Measurements from ENCODE around the gene FBXO24.
A peak's percentile ranks its signal among the peaks of the same experiment; 100 is the strongest.
"Not testable (repeated sequence)": the region's sequence is repeated elsewhere in the genome, so short reads cannot be mapped to it uniquely, and the experiment has no call there.

Gene FBXO24, protein sequence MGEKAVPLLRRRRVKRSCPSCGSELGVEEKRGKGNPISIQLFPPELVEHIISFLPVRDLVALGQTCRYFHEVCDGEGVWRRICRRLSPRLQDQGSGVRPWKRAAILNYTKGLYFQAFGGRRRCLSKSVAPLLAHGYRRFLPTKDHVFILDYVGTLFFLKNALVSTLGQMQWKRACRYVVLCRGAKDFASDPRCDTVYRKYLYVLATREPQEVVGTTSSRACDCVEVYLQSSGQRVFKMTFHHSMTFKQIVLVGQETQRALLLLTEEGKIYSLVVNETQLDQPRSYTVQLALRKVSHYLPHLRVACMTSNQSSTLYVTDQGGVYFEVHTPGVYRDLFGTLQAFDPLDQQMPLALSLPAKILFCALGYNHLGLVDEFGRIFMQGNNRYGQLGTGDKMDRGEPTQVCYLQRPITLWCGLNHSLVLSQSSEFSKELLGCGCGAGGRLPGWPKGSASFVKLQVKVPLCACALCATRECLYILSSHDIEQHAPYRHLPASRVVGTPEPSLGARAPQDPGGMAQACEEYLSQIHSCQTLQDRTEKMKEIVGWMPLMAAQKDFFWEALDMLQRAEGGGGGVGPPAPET

GRCh38 chr7:100586266-100587025 is at the start of gene FBXO24:
Gene FBXO24 (plus strand): TSS chr7:100586328. CDS start chr7:100586626, 298 bp downstream.
- peak within 1 kb of the TSS; percentile 95 for H3K4me3 Mint-ChIP-seq
- H3K4me1 Mint-ChIP-seq (ENCODE audit: low read depth): peaks cover 20% of the 10 kb centered on the region
- H3K9me3 Mint-ChIP-seq: no peaks in the 10 kb centered on the region

GRCh38 chr7:100536695-100537094 is 49.4 kb upstream of the FBXO24 start:
- H3K4me3 Mint-ChIP-seq; H3K27me3 Mint-ChIP-seq (ENCODE audit: low read depth); H3K9me3 Mint-ChIP-seq; H3K36me3 Mint-ChIP-seq (ENCODE audit: low read depth); H3K27ac Mint-ChIP-seq: not testable (repeated sequence)
- H3K4me1 Mint-ChIP-seq (ENCODE audit: low read depth): peaks cover 24% of the 10 kb centered on the region

More at GRCh38 chr7:100586266-100587025, at the start of gene FBXO24:
- H3K27me3 Mint-ChIP-seq (ENCODE audit: low read depth): peaks cover 14% of the 10 kb centered on the region
- H3K36me3 Mint-ChIP-seq (ENCODE audit: low read depth): peaks cover 3% of the 10 kb centered on the region
- peak within 1 kb of the TSS; percentile 92 for H3K27ac Mint-ChIP-seq

DNA sequence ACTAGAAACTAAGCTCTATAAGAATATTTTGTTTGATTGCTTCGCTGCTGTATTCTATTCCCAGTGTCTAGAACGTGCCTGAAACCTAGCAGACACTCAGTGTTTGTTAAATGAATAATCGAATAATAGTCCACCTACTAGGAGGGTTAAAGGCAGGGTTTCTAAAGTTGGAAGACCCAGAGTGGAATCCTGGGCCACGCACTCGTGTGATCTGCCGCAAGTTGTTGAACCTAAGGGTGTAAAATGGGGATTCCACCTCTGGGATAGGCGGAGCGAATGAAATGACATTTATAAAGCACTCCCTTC is 47.8 kb upstream of the FBXO24 start:
- Mint-ChIP-seq H3K36me3 (ENCODE audit: low read depth) (peaks cover 6% of the 10 kb centered on the region), H3K4me1 (ENCODE audit: low read depth) (peaks cover 33% of the 10 kb centered on the region), H3K4me3 (peak overlapping the region; percentile 98), H3K27ac (peak overlapping the region; percentile 71), H3K9me3 (no peaks in the 10 kb centered on the region), H3K27me3 (ENCODE audit: low read depth) (no peaks in the 10 kb centered on the region)

DNA sequence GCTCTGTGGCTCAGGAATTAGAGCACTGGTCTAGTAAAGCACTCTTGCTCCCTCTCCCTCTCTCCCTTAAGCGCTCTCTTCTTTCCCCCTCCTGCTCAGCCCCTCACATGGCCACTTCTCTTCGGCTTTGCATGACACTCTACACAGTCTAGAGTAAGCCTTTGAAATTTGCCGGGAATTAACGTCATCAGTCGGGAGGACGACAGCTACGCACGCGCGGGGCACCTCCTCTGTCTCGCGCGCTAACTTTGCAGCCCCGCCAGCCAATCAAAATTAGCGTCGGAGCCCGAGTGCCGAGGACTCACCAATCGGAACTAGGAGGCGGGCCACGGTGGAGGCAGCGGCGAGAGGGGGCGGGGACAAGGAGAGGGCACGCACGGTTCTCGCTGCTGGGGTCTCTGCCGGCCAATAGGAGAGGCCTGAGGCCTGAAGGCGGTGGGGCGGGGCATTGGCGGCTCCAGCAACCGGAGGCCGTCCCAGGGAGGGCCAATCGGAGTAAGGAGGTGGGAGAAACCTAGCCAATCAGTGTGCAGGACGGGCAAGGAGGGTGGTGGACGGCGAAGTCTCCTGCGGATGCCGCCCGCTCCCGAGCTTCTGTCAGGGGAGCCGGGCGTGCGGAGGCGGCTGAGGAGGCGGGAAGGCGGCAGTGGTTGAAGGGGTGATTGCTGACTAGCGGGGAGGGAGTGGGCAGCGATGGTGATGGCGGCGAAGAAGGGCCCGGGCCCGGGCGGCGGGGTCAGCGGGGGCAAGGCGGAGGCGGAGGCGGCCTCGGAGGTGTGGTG is 47.3 kb upstream of the FBXO24 start, which contains the start of gene AGFG2:
Gene AGFG2 (plus strand): TSS at position 550 of the 782 bp plus-strand sequence. CDS start 144 bp downstream, at position 694.
- Mint-ChIP-seq H3K27ac (peak within 1 kb of the TSS; percentile 71), H3K9me3 (no peaks in the 10 kb centered on the region), H3K36me3 (ENCODE audit: low read depth) (peaks cover 9% of the 10 kb centered on the region), H3K27me3 (ENCODE audit: low read depth) (no peaks in the 10 kb centered on the region), H3K4me3 (peak within 1 kb of the TSS; percentile 98), H3K4me1 (ENCODE audit: low read depth) (peaks cover 38% of the 10 kb centered on the region)

- Mint-ChIP-seq H3K27me3 (ENCODE audit: low read depth) (no peaks in the 10 kb centered on the region), H3K9me3 (no peaks in the 10 kb centered on the region), H3K36me3 (ENCODE audit: low read depth) (peaks cover 9% of the 10 kb centered on the region), H3K4me3 (peak overlapping the region; percentile 98), H3K27ac (peak overlapping the region; percentile 62), H3K4me1 (ENCODE audit: low read depth) (peaks cover 45% of the 10 kb centered on the region)
Observed at GRCh38 chr7:100539436-100540006, 46.6 kb upstream of the FBXO24 start.

DNA sequence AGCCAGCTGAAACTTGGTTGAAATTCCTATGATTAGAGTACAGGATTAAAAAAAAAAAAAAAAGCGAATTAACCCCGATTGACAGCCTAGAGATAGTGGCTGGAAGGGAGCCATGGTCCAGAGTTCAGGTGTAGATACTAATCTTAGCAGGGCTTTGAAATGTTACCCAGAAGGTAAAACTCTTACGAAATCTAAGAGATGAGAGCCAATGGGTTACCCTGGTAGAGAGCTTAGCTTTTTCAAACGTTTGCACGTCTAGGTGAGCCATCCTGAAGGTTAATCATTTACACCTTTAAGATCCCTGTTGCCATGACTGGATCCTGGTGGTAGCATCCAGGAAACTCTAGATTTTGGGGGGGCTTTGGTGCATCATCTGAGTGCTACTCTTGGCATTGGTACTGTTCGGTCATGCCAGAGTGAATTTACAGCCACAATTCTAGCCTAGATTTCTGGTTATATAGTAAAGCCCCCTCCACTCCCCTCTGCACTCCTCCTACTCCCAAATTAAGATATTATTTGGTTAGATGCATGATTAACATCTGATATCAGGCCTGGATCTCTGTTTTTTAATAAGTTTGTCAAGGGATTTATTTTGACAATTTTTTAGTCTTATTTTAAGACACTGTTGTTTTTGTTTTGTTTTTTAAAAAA is 45.9 kb upstream of the FBXO24 start:
- Mint-ChIP-seq H3K36me3 (ENCODE audit: low read depth) (peaks cover 9% of the 10 kb centered on the region), H3K27me3 (ENCODE audit: low read depth) (no peaks in the 10 kb centered on the region), H3K4me3 (peak overlapping the region; percentile 98), H3K9me3 (no peaks in the 10 kb centered on the region), H3K4me1 (ENCODE audit: low read depth) (peaks cover 52% of the 10 kb centered on the region), H3K27ac (peak overlapping the region; percentile 62)

GRCh38 chr7:100541309-100541708 is 44.8 kb upstream of the FBXO24 start:
- Mint-ChIP-seq H3K4me3 (peak overlapping the region; percentile 17), H3K4me1 (ENCODE audit: low read depth) (peaks cover 63% of the 10 kb centered on the region), H3K27ac (peak overlapping the region; percentile 11)
- H3K27me3 Mint-ChIP-seq (ENCODE audit: low read depth); H3K36me3 Mint-ChIP-seq (ENCODE audit: low read depth); H3K9me3 Mint-ChIP-seq: not testable (repeated sequence)

DNA sequence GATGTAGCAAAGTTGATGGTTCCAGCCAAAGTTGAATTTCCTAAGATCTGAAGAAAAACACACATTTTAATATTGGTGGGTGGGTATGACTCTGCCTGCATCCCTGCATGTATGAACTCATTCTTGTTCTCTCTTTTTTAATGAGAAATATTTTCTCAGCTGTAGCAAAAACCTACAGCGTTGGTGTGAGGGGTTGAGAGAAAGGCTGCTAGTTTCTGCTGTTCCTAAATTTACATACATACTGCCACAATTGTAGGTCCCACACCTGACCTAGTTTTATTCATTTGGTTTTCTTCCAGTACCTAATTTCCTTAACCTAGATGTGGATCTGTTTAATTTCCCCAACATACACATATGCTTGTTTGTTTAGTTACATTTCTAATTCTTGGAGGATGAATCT is 42.5 kb upstream of the FBXO24 start:
- Mint-ChIP-seq H3K27ac (peak overlapping the region; percentile 93), H3K36me3 (ENCODE audit: low read depth) (peaks cover 14% of the 10 kb centered on the region), H3K4me3 (peak overlapping the region; percentile 64), H3K9me3 (no peaks in the 10 kb centered on the region), H3K27me3 (ENCODE audit: low read depth) (no peaks in the 10 kb centered on the region), H3K4me1 (ENCODE audit: low read depth) (peaks cover 78% of the 10 kb centered on the region)

- Mint-ChIP-seq H3K36me3 (ENCODE audit: low read depth) (peaks cover 16% of the 10 kb centered on the region), H3K27me3 (ENCODE audit: low read depth) (no peaks in the 10 kb centered on the region), H3K9me3 (no peaks in the 10 kb centered on the region), H3K4me1 (ENCODE audit: low read depth) (peaks cover 78% of the 10 kb centered on the region), H3K27ac (peak overlapping the region; percentile 93), H3K4me3 (peak overlapping the region; percentile 64)
Observed at GRCh38 chr7:100544386-100544785, 41.7 kb upstream of the FBXO24 start.

GRCh38 chr7:100544967-100545359 is 41.2 kb upstream of the FBXO24 start:
- H3K4me3 Mint-ChIP-seq: peak overlapping the region; percentile 64
- H3K27me3 Mint-ChIP-seq (ENCODE audit: low read depth): no peaks in the 10 kb centered on the region
- peaks cover 74% of the 10 kb centered on the region for H3K4me1 Mint-ChIP-seq (ENCODE audit: low read depth)
- H3K9me3 Mint-ChIP-seq: no peaks in the 10 kb centered on the region
- H3K27ac Mint-ChIP-seq: peak overlapping the region; percentile 93
- H3K36me3 Mint-ChIP-seq (ENCODE audit: low read depth): peaks cover 16% of the 10 kb centered on the region

GRCh38 chr7:100545360-100546128 is 40.6 kb upstream of the FBXO24 start:
- peaks cover 19% of the 10 kb centered on the region for H3K36me3 Mint-ChIP-seq (ENCODE audit: low read depth)
- H3K27ac Mint-ChIP-seq: peak overlapping the region; percentile 93
- H3K4me3 Mint-ChIP-seq: peak overlapping the region; percentile 64
- H3K27me3 Mint-ChIP-seq (ENCODE audit: low read depth): no peaks in the 10 kb centered on the region
- peaks cover 74% of the 10 kb centered on the region for H3K4me1 Mint-ChIP-seq (ENCODE audit: low read depth)
- no peaks in the 10 kb centered on the region for H3K9me3 Mint-ChIP-seq

- Mint-ChIP-seq H3K4me3 (peak overlapping the region; percentile 64), H3K4me1 (ENCODE audit: low read depth) (peaks cover 71% of the 10 kb centered on the region), H3K36me3 (ENCODE audit: low read depth) (peaks cover 17% of the 10 kb centered on the region), H3K27ac (peak overlapping the region; percentile 93), H3K9me3 (no peaks in the 10 kb centered on the region), H3K27me3 (ENCODE audit: low read depth) (no peaks in the 10 kb centered on the region)
Observed at GRCh38 chr7:100546129-100546925, 39.8 kb upstream of the FBXO24 start.

All from T-helper 1 cell treated with Interleukin-12 subunit alpha and Interleukin-12 subunit beta and Interleukin-4 antibody, amounts not matched to agents 30 μg/mL and 1 μg/mL, for 36 hours (primary cell).